K562 (cell line): ENCODE measurements around the gene HOXA4. TPM values are rescaled to one million over a fixed set of nuclear protein-coding genes. Genes with fewer than 3 reads are reported as not detected.

Source experiments
- ATAC-seq: fragments of 200-7000 bp; cut with Tn5 transposase; 3 replicates; pipeline ENCODE4 v1.9.1; 2020; ENCODE audit warnings: moderate library complexity
- BruUV-seq: library from RNA; stranded (reverse); fragments of 400-500 nt; replicated peaks from 2 replicates; lab custom pipeline; 2021; lab: Mats Ljungman, UMichigan
- CTCF ChIA-PET: fragments of 300-600 bp; formaldehyde crosslinking; extraction: SDS; loops from one replicate; lab custom pipeline; 2021; ENCODE audit warnings: low intra/inter-chr PET ratio; lab: Yijun Ruan, JAX
- POLR2A ChIA-PET: fragments of 300-600, 350-650 bp; sonication (Branson Sonifier 250); formaldehyde crosslinking; extraction: SDS; loops from one replicate; lab custom pipeline; 2021; ENCODE audit warnings: antibody characterized with exemption, inconsistent platforms; lab: Yijun Ruan, JAX
- DNase-seq, 4 experiments: peaks; one replicate each; pipeline versions ENCODE4 v3.0.0 to v3.0.0-alpha.2; 2011 to 2018; ENCODE audit warnings: low spot score in 3 of 4, mixed read lengths in 3 of 4; ENCODE audit errors: extremely low read depth in 1 of 4
- FAIRE-seq: peaks from 2 replicates; lab custom pipeline; 2011; peaks lifted over from hg19 to GRCh38; lab: Jason Lieb, UNC
- H2AFZ ChIP-seq: 2 replicates; pipeline ENCODE4 v1.6.0; 2011; ENCODE audit warnings: low read depth, low read length, control low read depth, inconsistent platforms
- H3K27ac ChIP-seq: fragments of 200-600 bp; 3 replicates; pipeline ENCODE4 v1.8.0; 2011; ENCODE audit warnings: low read depth, mild to moderate bottlenecking, control low read depth, inconsistent platforms, low read length, moderate library complexity, mixed read lengths; ENCODE audit errors: extremely low read depth
- H3K27me3 ChIP-seq, 2 experiments: fragments of 300-600 bp in 1 of 2; 2 replicates in 1 of 2; 3 replicates in 1 of 2; pipeline versions ENCODE4 v1.6.0 to v1.8.0; 2011; ENCODE audit warnings: inconsistent platforms in 2 of 2, low read length in 2 of 2, mild to moderate bottlenecking in 1 of 2, mixed read lengths in 1 of 2, moderate library complexity in 1 of 2; ENCODE audit not compliant: control insufficient read depth in 2 of 2, insufficient read depth in 2 of 2
- H3K36me3 ChIP-seq: fragments of 300-600 bp; 3 replicates; pipeline ENCODE4 v1.8.0; 2011; ENCODE audit warnings: mild to moderate bottlenecking, low read length, inconsistent platforms; ENCODE audit not compliant: control insufficient read depth, insufficient read depth
- H3K4me1 ChIP-seq, 2 experiments: fragments of 200-600 bp in 1 of 2; replicated peaks in 1 of 2; 2 replicates in 1 of 2; 3 replicates in 1 of 2; pipeline versions ENCODE4 v1.5.1 to v1.8.0; 2011; ENCODE audit warnings: inconsistent platforms in 2 of 2, low read length in 2 of 2, mild to moderate bottlenecking in 1 of 2, mixed read lengths in 1 of 2, moderate library complexity in 1 of 2; ENCODE audit not compliant: control insufficient read depth in 2 of 2, insufficient read depth in 2 of 2
- H3K4me2 ChIP-seq: 2 replicates; pipeline ENCODE4 v1.6.1; 2011; ENCODE audit warnings: low read length, control low read depth, inconsistent platforms, mixed read lengths; ENCODE audit not compliant: insufficient read depth
- H3K4me3 ChIP-seq: fragments of 200-600 bp; sonication (generic), shearing (Covaris generic); 2 replicates; pipeline ENCODE4 v1.5.1; 2016; ENCODE audit warnings: control low read depth, inconsistent platforms
- H3K79me2 ChIP-seq: fragments of 200-600 bp; 3 replicates; pipeline ENCODE4 v1.8.0; 2011; ENCODE audit warnings: low read length, inconsistent platforms; ENCODE audit not compliant: control insufficient read depth, insufficient read depth
- H3K9ac ChIP-seq, 2 experiments: 2 replicates each; pipeline versions ENCODE4 v1.6.0 to v1.6.1; 2011; ENCODE audit warnings: low read depth in 2 of 2, low read length in 2 of 2, control low read depth in 1 of 2, inconsistent platforms in 1 of 2, mild to moderate bottlenecking in 1 of 2, mixed read lengths in 1 of 2; ENCODE audit not compliant: insufficient read depth in 1 of 2
- H3K9me1 ChIP-seq: one replicate; pipeline ENCODE4 v1.6.0; 2011; ENCODE audit warnings: inconsistent platforms, mild to moderate bottlenecking, low read length, moderate library complexity; ENCODE audit not compliant: control insufficient read depth, insufficient read depth
- H3K9me3 ChIP-seq: replicated peaks from 2 replicates; pipeline ENCODE4 v1.5.1; 2011; ENCODE audit warnings: low read depth, low read length, inconsistent platforms; ENCODE audit not compliant: control insufficient read depth, insufficient read depth
- H4K20me1 ChIP-seq: replicated peaks from 2 replicates; pipeline ENCODE4 v1.6.1; 2011; ENCODE audit warnings: low read length, inconsistent platforms, mixed read lengths; ENCODE audit not compliant: control insufficient read depth, insufficient read depth
- ETV1 ChIP-seq: fragments of 450-650 bp; conservative IDR thresholded peaks from 2 replicates; pipeline ENCODE4 v1.6.1; 2016; ENCODE audit warnings: missing genetic modification characterization, control low read depth, low read depth, missing compliant biosample characterization
- GTF2B ChIP-seq: IDR thresholded peaks from 2 replicates; pipeline ENCODE4 v1.6.1; 2011; ENCODE audit not compliant: insufficient read length; ENCODE audit errors: extremely low read depth
- HDAC1 ChIP-seq, 2 experiments: fragments of 450-650 bp; IDR thresholded peaks; 2 replicates each; pipeline ENCODE4 v1.6.1; 2016 to 2017; ENCODE audit warnings: inconsistent platforms in 1 of 2, mild to moderate bottlenecking in 1 of 2, moderate library complexity in 1 of 2
- HDAC8 ChIP-seq: fragments of 450-650 bp; IDR thresholded peaks from 2 replicates; pipeline ENCODE4 v1.6.1; 2016; ENCODE audit warnings: mild to moderate bottlenecking, missing genetic modification characterization, moderate library complexity, missing compliant biosample characterization
- KAT7 ChIP-seq: sonication (generic); formaldehyde crosslinking; IDR thresholded peaks from 2 replicates; pipeline ENCODE4 v1.8.0; 2022; ENCODE audit warnings: missing genetic modification reagents, mild to moderate bottlenecking, borderline replicate concordance
- RAD21 ChIP-seq, 2 experiments: fragments of 250-450 bp in 1 of 2; fragments of 450-650 bp in 1 of 2; sonication (Bioruptor Pico) in 1 of 2; formaldehyde crosslinking in 1 of 2; IDR thresholded peaks in 1 of 2; conservative IDR thresholded peaks in 1 of 2; 2 replicates each; pipeline versions ENCODE4 v1.4.0 to v1.8.0; 2020 to 2022; ENCODE audit warnings: mild to moderate bottlenecking in 2 of 2, moderate library complexity in 1 of 2
- RBM39 ChIP-seq: fragments of 200-400 bp; formaldehyde crosslinking; optimal IDR thresholded peaks from 2 replicates; pipeline ENCODE3; 2018; ENCODE audit warnings: low read depth, low read length
- RHOXF2B ChIP-seq: fragments of 250-450 bp; sonication (Bioruptor Pico); conservative IDR thresholded peaks from 2 replicates; pipeline ENCODE4 v1.5.1; 2021
- SIX5 ChIP-seq, 2 experiments: IDR thresholded peaks; 2 replicates each; pipeline ENCODE4 v1.6.1; 2011; ENCODE audit warnings: low read length in 2 of 2, borderline replicate concordance in 1 of 2, low read depth in 1 of 2, mild to moderate bottlenecking in 1 of 2, moderate library complexity in 1 of 2; ENCODE audit not compliant: insufficient read depth in 1 of 2
- SMARCB1 ChIP-seq: IDR thresholded peaks from 2 replicates; pipeline ENCODE4 v1.6.1; 2011; ENCODE audit warnings: improper control_type of control experiment, low read depth; ENCODE audit not compliant: insufficient read length
- ZNF224 ChIP-seq: sonication (generic); formaldehyde crosslinking; IDR thresholded peaks from 2 replicates; pipeline ENCODE4 v1.8.0; 2022; ENCODE audit warnings: mild to moderate bottlenecking, missing genetic modification reagents
- ZNF347 ChIP-seq: fragments of 450-650 bp; formaldehyde crosslinking; IDR thresholded peaks from 2 replicates; pipeline ENCODE4 v1.4.0; 2020; ENCODE audit warnings: low read depth, mild to moderate bottlenecking, moderate library complexity
- WGBS: fragments of 100-300 bp; shearing (Covaris generic); methylation state at CpG from one replicate; pipeline ENCODE4 v1.1.6; 2016; ENCODE audit warnings: low coverage, mixed read lengths; ENCODE audit not compliant: insufficient coverage; ENCODE audit errors: missing lambda C conversion rate; 5-methylcytosine and 5-hydroxymethylcytosine counted together
- in situ Hi-C: fragments of 300-500 bp; cut with MboI; formaldehyde crosslinking; loops from 4 replicates; pipeline ENCODE4 v1.15.0; 2018; ENCODE audit warnings: inconsistent platforms, mixed read lengths
- intact Hi-C: fragments of 100-400 bp; cut with micrococcal nuclease; formaldehyde crosslinking; loops from 2 replicates; pipeline ENCODE4 v1.14.2; 2022
- polyA plus RNA-seq, 8 experiments: library from polyadenylated mRNA; depleted of rRNA in 4 of 8; stranded (reverse) in 5 of 8; unstranded in 3 of 8; fragments of >200 nt; fragmentation: Nextera tagmentation in 2 of 8; fragmentation: Illumina TruSeq in 1 of 8; extraction: Ambion mirVana in 2 of 8; extraction: Trizol in 1 of 8; gene quantifications; 2 replicates each; pipeline versions ENCODE4 v1.2.1 to v1.2.3, GENCODE V29; 2011 to 2014; ENCODE audit warnings: inconsistent platforms in 1 of 8, missing spikeins in 1 of 8
- total RNA-seq, 7 experiments: library from RNA; depleted of rRNA in 6 of 7; stranded (reverse); fragments of >200 nt in 6 of 7; fragmentation: Illumina TruSeq in 2 of 7; extraction: Trizol in 2 of 7; gene quantifications; 2 replicates each; pipeline versions ENCODE4 v1.2.1 to v1.2.3, GENCODE V29; 2011 to 2021; ENCODE audit warnings: low replicate concordance in 1 of 7

Gene HOXA4
- total and polyA plus RNA-seq, 9 of the 15 experiments (the other 6 are each of a cell fraction or from before 2014, with no cell fraction given), result not detected

- 9% methylated on average over 25 of the region's 28 CpGs for WGBS
- FAIRE-seq, result no peak
These were observed 17.6 kb upstream of the HOXA4 start for GRCh38 chr7:27148031-27148755.

More at GRCh38 chr7:27148031-27148755, 17.6 kb upstream of the HOXA4 start:
- peaks cover 50 to 92% of the 10 kb centered on the region in 2 experiments for H3K27me3 ChIP-seq
- H3K36me3 ChIP-seq, result no peaks in the 10 kb centered on the region
- BruUV-seq, result no TSS peak
- ChIA-PET CTCF (no interaction called here), POLR2A (no interaction called here)
- no peak overlapping the region for H3K9ac ChIP-seq
- intact Hi-C loops (no loop called here), in situ Hi-C loops (loop anchor here (10.0 kb wide), 1 partner anchor 293 kb away; no protein-coding TSS in a partner anchor)
- peaks cover 0 to 29% of the 10 kb centered on the region in 2 experiments; a peak in 2 of 5 replicates for H3K4me1 ChIP-seq
- H3K27ac ChIP-seq, result no peak overlapping the region
- no peaks in the 10 kb centered on the region for H3K79me2 ChIP-seq
- no peak for ATAC-seq
- no peaks in the 10 kb centered on the region for H3K9me1 ChIP-seq
- TF ChIP-seq ETV1 (tag) (no peak), RAD21 (CRISPR knock-in tag; conservative IDR thresholded peaks at IDR 0.05 in 1 of 2, IDR thresholded peaks at IDR 0.05 in 1 of 2) (no peak), ZNF224 (CRISPR knock-in tag) (no peak), ZNF347 (CRISPR knock-in tag) (no peak), SMARCB1 (no peak), SIX5 (IDR thresholded peaks at IDR 0.05; ENCODE audit: borderline replicate concordance in 1 of 2, insufficient read depth in 1 of 2, low read depth in 1 of 2, low read length in 2 of 2) (no peak), HDAC1 (IDR thresholded peaks at IDR 0.05) (no peak), KAT7 (CRISPR knock-in tag) (no peak), RBM39 (no peak), HDAC8 (tag) (no peak), RHOXF2B (no peak), GTF2B (no peak)
- H2AFZ ChIP-seq, result no peak overlapping the region
- no peaks in the 10 kb centered on the region for H3K9me3 ChIP-seq
- H4K20me1 ChIP-seq, result no peaks in the 10 kb centered on the region
- DNase-seq, result no peak
- H3K4me3 ChIP-seq, result no peak overlapping the region
- H3K4me2 ChIP-seq, result no peak overlapping the region
